Loucy (cell line): ENCODE data around the gene MTO1.

ENCODE experiments used
- H2AFZ ChIP-seq: fragments of 200-600 bp; sonication (generic); 2 replicates; pipeline ENCODE4 v1.6.0; 2016; ENCODE audit warnings: antibody characterized with exemption, mild to moderate bottlenecking, low read length, moderate library complexity
- H3F3A ChIP-seq: fragments of 200-600 bp; 2 replicates; pipeline ENCODE4 v1.6.0; 2016; ENCODE audit warnings: antibody characterized with exemption, low read depth, mild to moderate bottlenecking
- H3K27me3 ChIP-seq: fragments of 200-600 bp; sonication (generic); 2 replicates; pipeline ENCODE4 v1.6.1; 2014; ENCODE audit warnings: low read length, mild to moderate bottlenecking; ENCODE audit not compliant: insufficient read depth, poor library complexity, severe bottlenecking
- H3K36me3 ChIP-seq: fragments of 200-600 bp; sonication (generic); 2 replicates; pipeline ENCODE4 v1.6.1; 2016; ENCODE audit warnings: low read length; ENCODE audit not compliant: insufficient read depth
- H3K4me1 ChIP-seq: fragments of 200-600 bp; sonication (generic); 2 replicates; pipeline ENCODE4 v1.5.1; 2014; ENCODE audit warnings: low read length, mild to moderate bottlenecking; ENCODE audit not compliant: insufficient read depth, poor library complexity, severe bottlenecking
- H3K4me2 ChIP-seq: fragments of 200-600 bp; sonication (generic); 2 replicates; pipeline ENCODE4 v1.6.0; 2014; ENCODE audit warnings: antibody characterized with exemption, low read length, low read depth, mild to moderate bottlenecking; ENCODE audit not compliant: poor library complexity, severe bottlenecking
- H3K4me3 ChIP-seq: fragments of 200-600 bp; sonication (generic); 2 replicates; pipeline ENCODE4 v1.5.1; 2014; ENCODE audit warnings: low read length, mild to moderate bottlenecking, mixed read lengths; ENCODE audit not compliant: poor library complexity, severe bottlenecking
- H3K79me2 ChIP-seq: fragments of 200-600 bp; sonication (generic); 2 replicates; pipeline ENCODE4 v1.6.1; 2014; ENCODE audit warnings: low read length; ENCODE audit not compliant: insufficient read depth
- H3K9ac ChIP-seq: fragments of 200-600 bp; sonication (generic); 2 replicates; pipeline ENCODE4 v1.6.0; 2014; ENCODE audit warnings: mild to moderate bottlenecking, low read depth, low read length, moderate library complexity; ENCODE audit not compliant: poor library complexity, severe bottlenecking
- H3K9me2 ChIP-seq: fragments of 200-600 bp; sonication (generic); replicated peaks from 2 replicates; pipeline ENCODE4 v1.6.1; 2016; ENCODE audit warnings: low read depth, low read length, mixed read lengths
- H3K9me3 ChIP-seq: fragments of 200-600 bp; sonication (generic); 2 replicates; pipeline ENCODE4 v1.6.1; 2014; ENCODE audit warnings: mild to moderate bottlenecking, antibody characterized with exemption, low read length, low read depth; ENCODE audit not compliant: insufficient read depth
- H4K20me1 ChIP-seq: fragments of 200-600 bp; sonication (generic); 2 replicates; pipeline ENCODE4 v1.6.0; 2014; ENCODE audit warnings: antibody characterized with exemption, low read length, mild to moderate bottlenecking; ENCODE audit not compliant: insufficient read depth, poor library complexity, severe bottlenecking
- CTCF ChIP-seq: fragments of 200-600 bp; sonication (generic); conservative IDR thresholded peaks from 2 replicates; pipeline ENCODE4 v1.5.1; 2014; ENCODE audit warnings: mild to moderate bottlenecking, antibody characterized with exemption, low read length
- EZH2phosphoT487 ChIP-seq: fragments of 200-600 bp; IDR thresholded peaks from 2 replicates; pipeline ENCODE4 v1.6.1; 2018; ENCODE audit warnings: antibody characterized with exemption, mild to moderate bottlenecking, moderate library complexity, borderline replicate concordance

Gene MTO1

GRCh38 chr6:73421534-73421933 lies 40.0 kb upstream of the MTO1 start:
- no peak overlapping the region for H3K4me3 ChIP-seq
- peaks cover 5% of the 10 kb centered on the region; the same call in 1 of the 2 replicates for H3K36me3 ChIP-seq
- no peak overlapping the region for H3K4me2 ChIP-seq
- H4K20me1 ChIP-seq: no peaks in the 10 kb centered on the region
- H3K9me2 ChIP-seq: no peaks in the 10 kb centered on the region
- H3K4me1 ChIP-seq: no peaks in the 10 kb centered on the region
- H3K9ac ChIP-seq: no peak overlapping the region
- H3K9me3 ChIP-seq: no peaks in the 10 kb centered on the region
- H2AFZ ChIP-seq: no peak overlapping the region
- TF ChIP-seq EZH2phosphoT487: no peak
- H3K27me3 ChIP-seq: no peaks in the 10 kb centered on the region
- no peaks in the 10 kb centered on the region for H3K79me2 ChIP-seq
- H3F3A ChIP-seq: no peaks in the 10 kb centered on the region

GRCh38 chr6:73435236-73435635 lies 26.3 kb upstream of the MTO1 start:
- no peak overlapping the region for H3K4me2 ChIP-seq
- no peaks in the 10 kb centered on the region for H3K79me2 ChIP-seq
- H4K20me1 ChIP-seq: peaks cover 6% of the 10 kb centered on the region
- H3K36me3 ChIP-seq: peaks cover 7% of the 10 kb centered on the region; the same call in 1 of the 2 replicates
- TF ChIP-seq EZH2phosphoT487 (no peak), CTCF (no peak)
- no peak overlapping the region for H3K4me3 ChIP-seq
- no peak overlapping the region for H2AFZ ChIP-seq
- H3K4me1 ChIP-seq: no peaks in the 10 kb centered on the region
- H3K27me3 ChIP-seq: no peaks in the 10 kb centered on the region
- H3K9me2 ChIP-seq: no peaks in the 10 kb centered on the region
- no peaks in the 10 kb centered on the region for H3K9me3 ChIP-seq
- 0 out of 2 replicates have a peak, but pooled peaks cover 2% of the 10 kb centered on the region for H3F3A ChIP-seq
- H3K9ac ChIP-seq: no peak overlapping the region

GRCh38 chr6:73443555-73443954 lies 18.0 kb upstream of the MTO1 start:
- H3F3A ChIP-seq: 0 out of 2 replicates have a peak, but pooled peaks cover 4% of the 10 kb centered on the region
- H3K79me2 ChIP-seq: peaks cover 32% of the 10 kb centered on the region
- no peak for TF ChIP-seq EZH2phosphoT487
- no peak for TF ChIP-seq CTCF
- no peaks in the 10 kb centered on the region for H3K27me3 ChIP-seq
- no peak overlapping the region for H3K4me2 ChIP-seq
- H3K4me3 ChIP-seq: no peak overlapping the region
- H3K9me2 ChIP-seq: no peaks in the 10 kb centered on the region
- no peaks in the 10 kb centered on the region for H3K4me1 ChIP-seq
- H3K36me3 ChIP-seq: 0 out of 2 replicates have a peak, but pooled peaks cover 7% of the 10 kb centered on the region
- H4K20me1 ChIP-seq: peaks cover 15% of the 10 kb centered on the region
- H2AFZ ChIP-seq: no peak overlapping the region
- H3K9ac ChIP-seq: no peak overlapping the region
- no peaks in the 10 kb centered on the region for H3K9me3 ChIP-seq
